Femur (tissue), 1 donor: ENCODE measurements around the gene SLAMF8.

Source experiments
- DNase-seq: peaks from one replicate; pipeline ENCODE4 v3.0.0-alpha.2; 2017

Gene SLAMF8

DNA sequence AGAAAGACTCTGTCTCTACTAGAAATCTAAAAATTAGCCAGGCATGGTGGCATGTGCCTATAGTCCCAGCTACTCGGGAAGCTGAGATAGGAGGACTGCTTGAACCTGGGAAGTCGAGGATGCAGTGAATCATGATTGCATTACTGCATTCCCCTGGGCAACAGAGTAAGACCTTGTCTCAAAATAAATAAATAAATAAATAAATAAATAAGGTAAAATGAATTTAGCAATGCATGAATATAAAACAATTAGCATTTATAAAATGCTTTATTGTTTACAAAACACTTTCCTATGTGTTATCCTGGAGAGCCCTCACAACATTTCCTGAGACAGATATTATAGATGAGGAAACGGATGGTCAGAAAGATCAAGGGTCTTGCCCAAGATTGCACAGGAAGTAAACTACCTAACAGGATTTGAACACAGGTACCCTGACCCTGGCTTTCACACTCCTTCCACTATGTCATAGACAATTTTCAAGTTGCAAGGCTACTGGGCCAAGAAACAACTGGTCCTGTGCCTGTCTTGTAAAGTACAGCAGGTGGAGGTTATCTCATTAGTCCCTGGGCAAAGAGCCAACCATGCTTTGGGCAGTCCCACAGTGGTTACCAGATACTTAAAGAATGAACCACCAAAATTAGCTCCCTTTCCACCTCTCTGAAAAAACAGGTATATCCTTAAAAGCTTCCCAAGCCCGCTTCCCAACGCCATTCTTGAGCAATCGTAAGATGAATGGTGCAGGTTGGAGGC lies 51.2 kb downstream of the SLAMF8 start:
- no peak for DNase-seq

DNA sequence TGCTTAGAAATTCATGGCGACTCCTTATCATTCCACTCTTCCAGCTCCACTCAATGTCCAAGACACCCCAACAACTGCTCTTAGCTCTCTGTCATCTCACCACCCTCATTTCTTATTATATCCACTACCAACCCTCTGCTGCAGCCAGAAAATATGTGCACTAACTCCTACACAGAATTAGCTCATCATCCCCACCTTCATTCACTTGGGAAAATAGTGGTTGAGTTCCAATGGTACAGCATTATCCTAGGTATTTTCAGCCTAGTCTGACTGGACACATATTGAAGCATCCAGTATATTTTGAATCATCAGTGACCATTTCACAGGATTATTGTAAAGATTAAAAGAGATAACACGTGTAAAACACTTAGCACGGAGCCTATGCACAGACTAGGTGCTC lies 52.5 kb downstream of the SLAMF8 start:
- no peak for DNase-seq

DNA sequence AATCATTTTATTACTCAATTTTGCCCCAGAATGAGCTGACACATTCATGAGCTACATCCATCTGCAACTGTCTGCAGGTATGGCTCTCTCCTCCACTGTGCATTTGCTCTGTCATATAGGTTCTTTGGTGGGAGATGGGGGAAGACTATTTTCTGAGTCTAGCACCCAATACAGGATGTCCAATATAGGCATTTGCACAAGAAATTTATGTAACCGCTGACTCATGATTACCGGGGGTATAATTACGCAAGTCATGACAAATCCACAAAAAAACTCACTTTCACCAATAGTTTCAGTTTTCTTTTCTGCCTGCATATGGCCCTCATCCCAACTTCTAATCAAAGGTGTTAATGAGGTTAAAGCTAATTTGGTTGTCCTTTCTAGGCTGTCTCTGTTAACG lies 53.3 kb downstream of the SLAMF8 start:
- DNase-seq: no peak

DNA sequence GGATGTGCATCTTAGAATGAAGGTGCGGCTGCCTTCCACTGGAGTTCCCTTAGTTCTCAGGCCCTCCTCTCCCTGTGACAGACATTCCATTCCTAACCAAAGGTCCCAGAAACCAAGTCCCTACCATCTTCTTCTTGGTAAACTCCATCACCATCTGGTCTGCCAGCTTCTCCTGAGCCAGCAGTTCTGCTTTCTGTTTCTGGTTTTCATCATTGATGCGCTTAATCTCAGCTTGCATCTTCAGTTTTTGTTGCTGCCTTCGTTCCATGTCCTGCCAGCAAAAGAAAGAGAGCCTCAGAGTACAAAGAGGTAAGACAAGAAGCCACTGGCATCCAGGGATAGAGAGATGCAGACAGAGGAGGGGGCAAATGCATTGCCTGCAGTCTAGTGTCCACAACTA lies 53.8 kb downstream of the SLAMF8 start:
- no peak for DNase-seq

DNA sequence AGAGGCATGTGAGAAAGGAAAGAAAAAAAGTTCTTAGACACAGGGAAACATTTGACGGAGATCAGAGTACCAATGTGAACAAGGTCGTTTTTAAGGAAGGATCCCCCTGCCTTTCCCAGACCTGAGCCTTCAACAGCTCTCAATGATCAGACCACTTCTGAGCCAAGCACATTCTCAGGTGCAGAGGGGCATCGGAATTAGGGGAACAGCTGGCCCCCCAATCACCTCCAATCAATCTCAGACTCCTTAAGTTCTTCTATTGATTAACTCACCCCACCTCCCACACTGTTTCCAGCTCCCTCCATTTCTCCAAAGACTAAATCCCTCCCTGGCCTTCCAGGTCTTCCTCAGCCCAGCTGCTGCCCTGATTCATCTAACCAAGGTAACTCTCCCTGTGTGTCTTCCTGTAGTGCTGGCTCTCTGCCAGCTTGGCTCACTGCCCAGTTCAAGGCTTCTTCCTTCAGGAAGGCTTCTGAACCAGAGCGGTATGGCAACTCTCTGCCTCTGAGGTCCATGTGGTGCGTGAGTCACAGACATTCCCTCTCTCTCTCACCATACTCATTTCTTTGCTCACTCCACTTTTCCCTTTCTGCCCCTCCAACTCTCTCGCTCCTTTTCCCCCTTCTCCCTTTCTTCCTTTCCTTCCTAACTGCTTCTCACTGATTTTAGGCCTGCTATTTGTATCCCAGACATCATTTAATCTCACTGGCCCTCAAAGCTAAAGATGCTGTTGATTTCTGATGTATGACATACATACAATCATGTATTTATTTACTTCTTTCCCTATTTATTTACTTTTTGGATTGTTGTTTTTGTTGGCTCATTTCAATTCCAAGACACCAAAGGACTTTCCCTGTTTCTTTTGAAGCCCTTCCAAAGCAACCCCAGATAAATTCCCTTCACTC lies 55.2 kb downstream of the SLAMF8 start:
- peak; percentile 62 for DNase-seq

DNA sequence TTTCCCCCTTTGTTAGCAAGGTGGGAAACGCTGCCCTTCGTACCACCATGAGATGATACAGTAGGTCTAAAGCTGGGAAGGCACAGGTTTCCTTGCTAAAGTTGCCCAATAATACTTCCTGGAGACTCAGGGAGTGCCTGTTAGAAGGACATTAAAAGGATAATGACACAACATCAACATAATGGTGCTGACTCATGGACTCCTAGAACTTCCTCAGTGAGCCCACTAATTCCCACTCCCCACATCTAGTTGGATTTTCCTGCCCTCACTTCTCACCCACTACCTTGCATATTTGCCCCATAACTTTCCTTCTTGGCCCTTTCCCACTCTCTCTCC lies 55.8 kb downstream of the SLAMF8 start:
- DNase-seq: no peak

DNA sequence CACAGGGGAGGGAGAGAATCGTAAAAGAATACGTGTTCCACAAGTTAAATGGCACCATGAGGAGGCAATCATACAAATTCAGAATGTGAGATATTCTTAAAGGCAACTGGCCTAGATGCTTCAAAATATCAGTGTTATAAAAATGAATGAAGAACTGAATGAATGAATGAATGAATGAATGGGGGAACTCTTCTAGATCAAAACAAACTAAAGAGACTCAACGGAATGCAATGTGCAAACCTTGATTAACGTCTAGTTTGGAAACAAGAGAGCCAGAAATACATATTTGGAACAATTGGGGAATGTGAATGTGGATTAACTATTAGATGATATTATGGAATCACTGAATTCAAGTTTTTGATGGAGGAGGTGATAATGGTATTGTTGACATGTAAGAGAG lies 56.5 kb downstream of the SLAMF8 start:
- no peak for DNase-seq

DNA sequence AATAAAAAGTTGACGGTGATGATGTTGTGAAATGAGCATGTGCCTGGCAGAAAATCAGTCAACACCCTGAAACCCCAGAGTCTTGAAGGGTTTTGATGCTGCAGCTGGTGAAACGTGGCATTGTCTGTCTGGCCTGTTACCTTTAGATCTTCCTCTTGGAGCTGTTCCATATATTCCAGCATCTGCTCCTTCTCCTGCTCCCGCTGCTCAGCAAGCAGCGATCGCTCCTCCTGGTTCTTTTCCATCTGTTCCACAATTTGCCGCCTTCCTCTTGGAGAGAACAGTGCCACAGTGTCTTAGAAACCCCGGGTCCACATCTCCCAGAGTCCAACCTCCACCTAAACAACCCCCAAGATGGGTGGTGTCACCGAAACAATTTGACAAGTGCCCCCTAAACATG lies 57.6 kb downstream of the SLAMF8 start:
- DNase-seq: no peak
